GM19463 (cell line): ENCODE measurements around the gene NTM.

Experiments used
- ATAC-seq: cut with Tn5 transposase; IDR thresholded peaks from one replicate; pipeline ENCODE4 v1.9.1; 2021; ENCODE audit warnings: mild to moderate bottlenecking, moderate library complexity; ENCODE audit not compliant: unreplicated experiment

The NTM gene

DNA sequence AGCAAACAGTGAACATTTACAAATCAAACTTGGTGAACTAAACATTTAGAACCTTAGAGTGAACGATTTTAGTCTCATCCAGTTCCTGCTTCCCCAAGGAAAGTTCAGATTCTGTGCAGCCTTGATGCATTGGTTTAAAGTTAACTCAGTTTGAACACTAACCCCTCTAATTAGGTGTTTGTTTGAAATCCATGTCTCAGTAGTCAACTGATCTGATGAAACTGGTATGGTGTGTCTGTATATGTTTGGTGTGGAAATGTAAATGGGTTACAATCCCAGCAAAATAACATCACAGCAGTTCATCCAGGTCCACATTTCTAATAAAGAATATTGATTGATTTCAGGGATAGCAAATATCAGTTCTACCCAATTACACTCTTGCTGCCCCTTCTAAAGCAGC lies 532.0 kb downstream of the NTM start:
- ATAC-seq: no peak

GRCh38 chr11:131903074-131903473 lies 532.7 kb downstream of the NTM start:
- ATAC-seq: no peak

- no peak for ATAC-seq
Measured at GRCh38 chr11:131904756-131905155, 534.3 kb downstream of the NTM start.

DNA sequence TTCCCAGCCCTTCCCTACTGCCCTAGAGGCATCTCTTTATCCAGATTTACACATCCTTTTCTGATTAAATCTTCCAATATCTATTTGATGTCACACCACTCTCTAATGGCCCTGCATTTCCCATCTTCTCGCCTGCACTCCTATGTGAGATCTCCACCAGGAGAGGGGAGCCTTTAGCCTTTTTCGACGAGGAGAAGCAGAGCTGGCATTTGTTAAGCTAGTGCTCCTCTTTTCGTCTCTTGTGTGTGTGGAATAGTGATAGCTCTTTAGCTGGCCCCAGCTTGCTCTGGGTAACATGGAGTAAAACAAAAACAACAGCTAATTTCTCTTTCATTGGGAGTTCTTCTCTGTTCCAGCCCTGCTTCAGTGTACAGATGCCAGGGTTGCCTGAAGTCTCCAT lies 536.5 kb downstream of the NTM start:
- no peak for ATAC-seq

- ATAC-seq: no peak
Measured at GRCh38 chr11:131907371-131907770, 537.0 kb downstream of the NTM start.

GRCh38 chr11:131908316-131908715 lies 537.9 kb downstream of the NTM start:
- ATAC-seq: no peak

GRCh38 chr11:131909426-131910177 lies 539.2 kb downstream of the NTM start:
- no peak for ATAC-seq

DNA sequence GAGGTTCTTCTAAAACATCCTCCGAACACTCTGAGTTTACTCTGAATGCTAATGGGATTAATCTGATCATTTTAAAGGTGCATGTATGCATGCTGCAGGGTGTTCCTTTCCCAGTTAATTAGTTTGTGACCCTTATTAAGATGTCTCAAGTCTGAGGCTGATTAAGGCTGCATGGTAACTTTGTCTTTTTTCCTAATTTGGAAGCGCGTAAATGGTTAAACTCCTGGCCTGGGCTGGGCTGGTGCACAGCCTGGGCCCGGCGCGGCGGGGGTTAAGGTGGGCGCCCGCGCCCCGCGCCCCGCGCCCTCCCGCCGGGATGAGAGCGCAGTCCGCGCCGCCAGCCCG lies 539.7 kb downstream of the NTM start:
- ATAC-seq: no peak

- ATAC-seq: peak; percentile 30
Measured at GRCh38 chr11:131910523-131911387, 540.3 kb downstream of the NTM start.

- peak; percentile 52 for ATAC-seq
Measured at GRCh38 chr11:131911388-131912032, 541.1 kb downstream of the NTM start.

DNA sequence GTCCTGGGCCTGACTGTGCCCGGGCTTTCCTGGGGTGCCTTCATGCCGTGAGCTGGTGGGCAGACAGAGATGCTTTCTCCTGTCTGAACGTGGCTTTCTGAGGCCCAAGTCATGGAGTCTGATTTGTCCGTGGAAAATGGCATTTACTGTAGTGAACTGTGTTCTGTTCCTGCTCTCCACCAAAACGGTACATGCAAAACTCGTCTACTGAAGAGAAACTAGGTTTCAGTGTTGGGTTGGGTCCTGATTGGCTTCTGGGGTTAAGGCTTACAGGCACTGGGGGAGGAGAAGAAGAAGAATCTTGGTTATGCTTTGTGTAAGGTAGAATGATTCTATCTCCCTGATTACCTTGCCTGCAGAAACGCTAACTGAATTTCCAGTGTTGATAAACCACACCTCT lies 541.7 kb downstream of the NTM start:
- no peak for ATAC-seq

- ATAC-seq: no peak
Measured at GRCh38 chr11:131913267-131913666, 542.9 kb downstream of the NTM start.

DNA sequence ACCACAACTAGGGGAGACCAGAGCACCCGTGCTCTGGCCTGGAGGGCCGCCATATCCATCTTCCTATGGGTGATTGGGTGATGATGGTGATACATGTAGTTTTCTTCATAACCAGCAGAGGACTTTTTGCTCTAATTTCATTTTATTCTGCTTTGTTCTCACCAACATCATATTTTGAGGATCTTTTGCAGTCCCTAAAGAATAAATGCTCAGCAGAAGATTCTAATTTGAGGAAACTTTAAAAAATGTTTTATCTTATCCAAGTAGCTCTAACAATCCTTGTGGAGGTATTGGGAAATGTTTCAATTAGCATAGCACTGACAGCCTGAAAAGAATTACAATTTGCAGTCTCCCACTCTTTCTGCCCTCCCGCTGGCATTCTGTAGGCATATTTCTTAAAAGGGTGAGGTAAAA lies 544.0 kb downstream of the NTM start:
- ATAC-seq: no peak

DNA sequence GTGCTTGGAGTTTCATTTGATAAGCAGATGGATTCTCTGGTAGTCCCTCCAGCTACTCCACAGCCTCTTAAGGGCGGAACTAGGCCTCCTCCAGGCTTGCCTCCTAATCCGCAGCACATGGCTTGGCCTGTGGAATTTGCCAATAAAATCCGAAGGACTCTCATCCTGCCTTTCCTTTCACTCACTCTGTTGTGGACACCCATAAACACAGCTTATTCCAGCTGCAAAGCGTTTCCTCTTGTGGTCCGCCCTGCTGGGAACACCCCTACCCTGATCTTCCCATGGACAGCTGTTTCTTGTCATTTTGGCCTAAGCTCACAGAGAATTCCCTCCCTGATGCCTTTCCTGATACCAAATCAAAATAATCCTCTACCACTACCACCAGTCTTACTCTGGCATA lies 546.2 kb downstream of the NTM start:
- ATAC-seq: no peak

GRCh38 chr11:131917634-131918384 lies 547.4 kb downstream of the NTM start:
- ATAC-seq: no peak

DNA sequence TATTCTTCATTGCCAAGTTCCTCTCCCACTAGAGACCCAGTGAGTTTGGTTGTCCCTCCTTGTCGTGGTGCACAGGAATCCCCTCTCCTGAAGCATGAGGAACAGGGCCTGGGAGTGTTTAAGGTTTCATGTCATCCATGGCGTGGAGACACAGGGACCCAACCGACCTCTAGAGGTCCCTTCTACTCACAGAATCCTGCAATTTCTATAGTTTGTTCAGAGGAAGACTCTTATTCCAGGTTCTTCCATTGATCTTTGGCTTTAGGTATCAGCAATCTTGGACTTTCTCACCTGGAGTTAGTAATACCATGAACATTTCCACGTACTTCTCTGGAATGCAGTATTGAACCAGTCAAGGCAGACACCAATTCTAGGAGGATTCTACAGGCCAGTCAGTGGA lies 548.2 kb downstream of the NTM start:
- ATAC-seq: no peak

DNA sequence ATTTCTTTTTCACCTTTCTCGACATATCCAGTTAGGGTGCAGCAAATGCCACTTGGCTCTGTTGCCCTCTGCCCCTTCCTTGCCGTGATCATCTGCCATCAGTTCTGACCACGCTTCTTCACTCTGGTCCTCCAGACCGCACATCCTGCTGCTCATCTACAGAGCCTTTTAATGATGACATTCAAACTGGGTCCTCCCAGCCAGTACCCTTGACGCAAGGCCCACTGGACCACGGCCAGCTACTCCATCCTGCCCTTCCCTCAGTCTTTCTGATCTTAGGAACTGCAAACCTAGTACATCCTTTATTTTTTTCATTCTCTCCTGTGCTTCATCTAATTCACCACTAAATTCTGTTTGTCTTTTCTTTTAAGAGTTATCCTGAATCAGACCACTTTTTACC lies 551.8 kb downstream of the NTM start:
- no peak for ATAC-seq

DNA sequence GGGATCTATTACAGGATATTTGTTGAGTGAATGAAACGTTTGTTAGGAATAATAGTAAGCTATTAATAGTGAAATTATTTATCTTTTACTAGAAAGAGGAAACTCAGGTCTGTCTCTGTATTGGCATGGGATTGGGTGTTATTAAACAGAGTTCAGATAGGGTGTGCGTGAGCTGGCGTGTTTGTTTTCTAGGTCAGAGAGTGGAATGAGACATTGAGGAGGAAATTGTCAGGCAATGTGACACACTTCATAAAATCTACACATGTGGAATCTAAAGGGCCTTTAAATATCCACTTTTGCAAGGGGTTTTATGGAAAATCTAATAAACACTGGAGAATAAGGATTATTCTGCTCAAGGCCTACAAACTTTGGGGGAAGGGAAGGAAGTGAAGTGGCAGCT lies 552.9 kb downstream of the NTM start:
- no peak for ATAC-seq

GRCh38 chr11:131924001-131924400 lies 553.6 kb downstream of the NTM start:
- no peak for ATAC-seq

GRCh38 chr11:131924457-131925201 lies 554.2 kb downstream of the NTM start:
- ATAC-seq: no peak
